K562 (cell line): Measurements from ENCODE around the gene FOXO3. TPM values are rescaled to one million over a fixed set of nuclear protein-coding genes. Genes with fewer than 3 reads are reported as not detected.

Experiments
- ATAC-seq: fragments of 200-7000 bp; cut with Tn5 transposase; 3 replicates; pipeline ENCODE4 v1.9.1; 2020; ENCODE audit warnings: moderate library complexity
- BruUV-seq: library from RNA; stranded (reverse); fragments of 400-500 nt; replicated peaks from 2 replicates; lab custom pipeline; 2021; lab: Mats Ljungman, UMichigan
- CTCF ChIA-PET: fragments of 300-600 bp; formaldehyde crosslinking; extraction: SDS; loops from one replicate; lab custom pipeline; 2021; ENCODE audit warnings: low intra/inter-chr PET ratio; lab: Yijun Ruan, JAX
- POLR2A ChIA-PET: fragments of 300-600, 350-650 bp; sonication (Branson Sonifier 250); formaldehyde crosslinking; extraction: SDS; loops from one replicate; lab custom pipeline; 2021; ENCODE audit warnings: antibody characterized with exemption, inconsistent platforms; lab: Yijun Ruan, JAX
- DNase-seq, 4 experiments: peaks; one replicate each; pipeline versions ENCODE4 v3.0.0 to v3.0.0-alpha.2; 2011 to 2018; ENCODE audit warnings: low spot score in 3 of 4, mixed read lengths in 3 of 4; ENCODE audit errors: extremely low read depth in 1 of 4
- FAIRE-seq: peaks from 2 replicates; lab custom pipeline; 2011; peaks lifted over from hg19 to GRCh38; lab: Jason Lieb, UNC
- H2AFZ ChIP-seq: 2 replicates; pipeline ENCODE4 v1.6.0; 2011; ENCODE audit warnings: low read depth, low read length, control low read depth, inconsistent platforms
- H3K27ac ChIP-seq: fragments of 200-600 bp; 3 replicates; pipeline ENCODE4 v1.8.0; 2011; ENCODE audit warnings: low read depth, mild to moderate bottlenecking, control low read depth, inconsistent platforms, low read length, moderate library complexity, mixed read lengths; ENCODE audit errors: extremely low read depth
- H3K27me3 ChIP-seq, 2 experiments: fragments of 300-600 bp in 1 of 2; 2 replicates in 1 of 2; 3 replicates in 1 of 2; pipeline versions ENCODE4 v1.6.0 to v1.8.0; 2011; ENCODE audit warnings: inconsistent platforms in 2 of 2, low read length in 2 of 2, mild to moderate bottlenecking in 1 of 2, mixed read lengths in 1 of 2, moderate library complexity in 1 of 2; ENCODE audit not compliant: control insufficient read depth in 2 of 2, insufficient read depth in 2 of 2
- H3K36me3 ChIP-seq: fragments of 300-600 bp; 3 replicates; pipeline ENCODE4 v1.8.0; 2011; ENCODE audit warnings: mild to moderate bottlenecking, low read length, inconsistent platforms; ENCODE audit not compliant: control insufficient read depth, insufficient read depth
- H3K4me1 ChIP-seq, 2 experiments: fragments of 200-600 bp in 1 of 2; replicated peaks in 1 of 2; 2 replicates in 1 of 2; 3 replicates in 1 of 2; pipeline versions ENCODE4 v1.5.1 to v1.8.0; 2011; ENCODE audit warnings: inconsistent platforms in 2 of 2, low read length in 2 of 2, mild to moderate bottlenecking in 1 of 2, mixed read lengths in 1 of 2, moderate library complexity in 1 of 2; ENCODE audit not compliant: control insufficient read depth in 2 of 2, insufficient read depth in 2 of 2
- H3K4me2 ChIP-seq: 2 replicates; pipeline ENCODE4 v1.6.1; 2011; ENCODE audit warnings: low read length, control low read depth, inconsistent platforms, mixed read lengths; ENCODE audit not compliant: insufficient read depth
- H3K4me3 ChIP-seq: fragments of 200-600 bp; sonication (generic), shearing (Covaris generic); 2 replicates; pipeline ENCODE4 v1.5.1; 2016; ENCODE audit warnings: control low read depth, inconsistent platforms
- H3K79me2 ChIP-seq: fragments of 200-600 bp; 3 replicates; pipeline ENCODE4 v1.8.0; 2011; ENCODE audit warnings: low read length, inconsistent platforms; ENCODE audit not compliant: control insufficient read depth, insufficient read depth
- H3K9ac ChIP-seq, 2 experiments: 2 replicates each; pipeline versions ENCODE4 v1.6.0 to v1.6.1; 2011; ENCODE audit warnings: low read depth in 2 of 2, low read length in 2 of 2, control low read depth in 1 of 2, inconsistent platforms in 1 of 2, mild to moderate bottlenecking in 1 of 2, mixed read lengths in 1 of 2; ENCODE audit not compliant: insufficient read depth in 1 of 2
- H3K9me1 ChIP-seq: one replicate; pipeline ENCODE4 v1.6.0; 2011; ENCODE audit warnings: inconsistent platforms, mild to moderate bottlenecking, low read length, moderate library complexity; ENCODE audit not compliant: control insufficient read depth, insufficient read depth
- H3K9me3 ChIP-seq: replicated peaks from 2 replicates; pipeline ENCODE4 v1.5.1; 2011; ENCODE audit warnings: low read depth, low read length, inconsistent platforms; ENCODE audit not compliant: control insufficient read depth, insufficient read depth
- H4K20me1 ChIP-seq: replicated peaks from 2 replicates; pipeline ENCODE4 v1.6.1; 2011; ENCODE audit warnings: low read length, inconsistent platforms, mixed read lengths; ENCODE audit not compliant: control insufficient read depth, insufficient read depth
- DNMT1 ChIP-seq: fragments of 450-650 bp; IDR thresholded peaks from 2 replicates; pipeline ENCODE4 v1.6.1; 2016; ENCODE audit warnings: antibody characterized with exemption, mild to moderate bottlenecking
- FOXJ2 ChIP-seq: fragments of 200-800 bp; sonication (Bioruptor generic); IDR thresholded peaks from 2 replicates; pipeline ENCODE4 v1.6.1; 2016; ENCODE audit warnings: missing genetic modification characterization, missing compliant biosample characterization
- NCOA1 ChIP-seq: fragments of 450-650 bp; IDR thresholded peaks from 2 replicates; pipeline ENCODE4 v1.6.1; 2016; ENCODE audit warnings: low read depth
- RUNX1 ChIP-seq: sonication (generic); IDR thresholded peaks from 2 replicates; pipeline ENCODE4 v1.6.1; 2016; ENCODE audit warnings: antibody characterized with exemption, low read depth
- XRCC4 ChIP-seq: IDR thresholded peaks from one replicate; pipeline ENCODE4 v1.6.1; 2011; ENCODE audit not compliant: insufficient read depth, insufficient read length; ENCODE audit errors: extremely low read depth
- ZBTB5 ChIP-seq: fragments of 450-650 bp; IDR thresholded peaks from 2 replicates; pipeline ENCODE4 v1.6.1; 2017; ENCODE audit warnings: antibody characterized with exemption
- ZFP30 ChIP-seq: fragments of 250-450 bp; sonication (Bioruptor Pico); IDR thresholded peaks from 2 replicates; pipeline ENCODE4 v1.8.0; 2022; ENCODE audit warnings: moderate library complexity, mild to moderate bottlenecking, inconsistent platforms, borderline replicate concordance
- ZNF12 ChIP-seq: sonication (generic); formaldehyde crosslinking; IDR thresholded peaks from 2 replicates; pipeline ENCODE4 v1.4.0; 2020; ENCODE audit warnings: mild to moderate bottlenecking, missing genetic modification reagents
- ZNF165 ChIP-seq: fragments of 250-450 bp; sonication (Bioruptor Pico); IDR thresholded peaks from 2 replicates; pipeline ENCODE4 v1.4.0; 2020; ENCODE audit warnings: borderline replicate concordance
- ZNF217 ChIP-seq: sonication (generic); formaldehyde crosslinking; IDR thresholded peaks from 2 replicates; pipeline ENCODE4 v1.8.0; 2022; ENCODE audit warnings: mild to moderate bottlenecking, missing genetic modification reagents
- ZNF3 ChIP-seq: fragments of 250-450 bp; sonication (Bioruptor Pico); IDR thresholded peaks from 2 replicates; pipeline ENCODE4 v1.5.0; 2021; ENCODE audit warnings: mild to moderate bottlenecking, moderate library complexity
- ZNF311 ChIP-seq: fragments of 250-450 bp; sonication (Bioruptor Pico); IDR thresholded peaks from 2 replicates; pipeline ENCODE4 v1.4.0; 2020; ENCODE audit warnings: mild to moderate bottlenecking, moderate library complexity
- ZNF408 ChIP-seq: fragments of 250-450 bp; sonication (Bioruptor Pico); IDR thresholded peaks from 2 replicates; pipeline ENCODE4 v1.4.0; 2020; ENCODE audit warnings: low read depth, mild to moderate bottlenecking, moderate library complexity
- ZNF696 ChIP-seq: fragments of 250-450 bp; sonication (Bioruptor Pico); conservative IDR thresholded peaks from 2 replicates; pipeline ENCODE4 v1.4.0; 2020; ENCODE audit warnings: mild to moderate bottlenecking, moderate library complexity
- ZNF830 ChIP-seq: fragments of 250-450 bp; sonication (Bioruptor Pico); IDR thresholded peaks from 2 replicates; pipeline ENCODE4 v1.5.0; 2021; ENCODE audit warnings: mild to moderate bottlenecking
- WGBS: fragments of 100-300 bp; shearing (Covaris generic); methylation state at CpG from one replicate; pipeline ENCODE4 v1.1.6; 2016; ENCODE audit warnings: low coverage, mixed read lengths; ENCODE audit not compliant: insufficient coverage; ENCODE audit errors: missing lambda C conversion rate; 5-methylcytosine and 5-hydroxymethylcytosine counted together
- in situ Hi-C: fragments of 300-500 bp; cut with MboI; formaldehyde crosslinking; loops from 4 replicates; pipeline ENCODE4 v1.15.0; 2018; ENCODE audit warnings: inconsistent platforms, mixed read lengths
- intact Hi-C: fragments of 100-400 bp; cut with micrococcal nuclease; formaldehyde crosslinking; loops from 2 replicates; pipeline ENCODE4 v1.14.2; 2022
- polyA plus RNA-seq, 8 experiments: library from polyadenylated mRNA; depleted of rRNA in 4 of 8; stranded (reverse) in 5 of 8; unstranded in 3 of 8; fragments of >200 nt; fragmentation: Nextera tagmentation in 2 of 8; fragmentation: Illumina TruSeq in 1 of 8; extraction: Ambion mirVana in 2 of 8; extraction: Trizol in 1 of 8; gene quantifications; 2 replicates each; pipeline versions ENCODE4 v1.2.1 to v1.2.3, GENCODE V29; 2011 to 2014; ENCODE audit warnings: inconsistent platforms in 1 of 8, missing spikeins in 1 of 8
- total RNA-seq, 7 experiments: library from RNA; depleted of rRNA in 6 of 7; stranded (reverse); fragments of >200 nt in 6 of 7; fragmentation: Illumina TruSeq in 2 of 7; extraction: Trizol in 2 of 7; gene quantifications; 2 replicates each; pipeline versions ENCODE4 v1.2.1 to v1.2.3, GENCODE V29; 2011 to 2021; ENCODE audit warnings: low replicate concordance in 1 of 7
- TF ChIP-seq, protein P1 (sequence below): sonication (generic); formaldehyde crosslinking; IDR thresholded peaks from 2 replicates; pipeline ENCODE4 v1.8.0; 2022; ENCODE audit warnings: mild to moderate bottlenecking, missing genetic modification reagents, borderline replicate concordance
- TF ChIP-seq, protein P2 (sequence below): IDR thresholded peaks from 2 replicates; pipeline ENCODE4 v1.6.1; 2014; ENCODE audit warnings: antibody characterized with exemption

FOXO3 gene
- total and polyA plus RNA-seq, 9 of the 15 experiments (the other 6 are each of a cell fraction or from before 2014, with no cell fraction given): 3.0 to 14.6 (median 6.0) TPM

GRCh38 chr6:108684771-108685329 is 124.1 kb downstream of the FOXO3 start:
- Histone ChIP-seq H3K4me3 (no peak overlapping the region), H3K27ac (no peak overlapping the region), H3K4me1 (peaks cover 13 to 27% of the 10 kb centered on the region in 2 experiments), H4K20me1 (no peaks in the 10 kb centered on the region), H2AFZ (0 out of 2 replicates have a peak overlapping the region, but pooled peaks have one; percentile 22), H3K9ac (peak overlapping the region in 1 of 2 experiments; percentile 54; a peak in 1 of 4 replicates), H3K9me3 (no peaks in the 10 kb centered on the region), H3K79me2 (no peaks in the 10 kb centered on the region), H3K4me2 (no peak overlapping the region; the same call in 1 of the 2 replicates), H3K9me1 (no peaks in the 10 kb centered on the region), H3K36me3 (no peaks in the 10 kb centered on the region), H3K27me3 (no peaks in the 10 kb centered on the region)
- intact Hi-C loops (no loop called here), in situ Hi-C loops (no loop called here)
- FAIRE-seq (no peak), DNase-seq (peak in 2 of 4 experiments; percentile 34 to 64), ATAC-seq (peak; percentile 63)
- no TSS peak for BruUV-seq
- POLR2A ChIA-PET: interaction anchor here (1.2 kb wide), 1 partner anchor 13 kb away, joined by 6 read pairs; no protein-coding TSS in a partner anchor
- WGBS: 12% methylated on average over 8 of the region's 8 CpGs
- CTCF ChIA-PET: no interaction called here
- TF ChIP-seq ZNF408: no peak
- TF ChIP-seq ZBTB5: no peak
- no peak for TF ChIP-seq RUNX1
- no peak for TF ChIP-seq ZNF217 (CRISPR knock-in tag)
- TF ChIP-seq ZNF696: no peak
- TF ChIP-seq ZNF165 (CRISPR knock-in tag): no peak
- TF ChIP-seq ZNF830 (CRISPR knock-in tag): no peak
- no peak for TF ChIP-seq ZNF12 (CRISPR knock-in tag)
- TF ChIP-seq, protein P1, sequence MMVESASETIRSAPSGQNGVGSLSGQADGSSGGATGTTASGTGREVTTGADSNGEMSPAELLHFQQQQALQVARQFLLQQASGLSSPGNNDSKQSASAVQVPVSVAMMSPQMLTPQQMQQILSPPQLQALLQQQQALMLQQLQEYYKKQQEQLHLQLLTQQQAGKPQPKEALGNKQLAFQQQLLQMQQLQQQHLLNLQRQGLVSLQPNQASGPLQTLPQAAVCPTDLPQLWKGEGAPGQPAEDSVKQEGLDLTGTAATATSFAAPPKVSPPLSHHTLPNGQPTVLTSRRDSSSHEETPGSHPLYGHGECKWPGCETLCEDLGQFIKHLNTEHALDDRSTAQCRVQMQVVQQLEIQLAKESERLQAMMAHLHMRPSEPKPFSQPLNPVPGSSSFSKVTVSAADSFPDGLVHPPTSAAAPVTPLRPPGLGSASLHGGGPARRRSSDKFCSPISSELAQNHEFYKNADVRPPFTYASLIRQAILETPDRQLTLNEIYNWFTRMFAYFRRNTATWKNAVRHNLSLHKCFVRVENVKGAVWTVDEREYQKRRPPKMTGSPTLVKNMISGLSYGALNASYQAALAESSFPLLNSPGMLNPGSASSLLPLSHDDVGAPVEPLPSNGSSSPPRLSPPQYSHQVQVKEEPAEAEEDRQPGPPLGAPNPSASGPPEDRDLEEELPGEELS (CRISPR knock-in tag): no peak
- no peak for TF ChIP-seq ZFP30 (CRISPR knock-in tag)
- no peak for TF ChIP-seq DNMT1
- no peak for TF ChIP-seq XRCC4
- TF ChIP-seq, protein P2, sequence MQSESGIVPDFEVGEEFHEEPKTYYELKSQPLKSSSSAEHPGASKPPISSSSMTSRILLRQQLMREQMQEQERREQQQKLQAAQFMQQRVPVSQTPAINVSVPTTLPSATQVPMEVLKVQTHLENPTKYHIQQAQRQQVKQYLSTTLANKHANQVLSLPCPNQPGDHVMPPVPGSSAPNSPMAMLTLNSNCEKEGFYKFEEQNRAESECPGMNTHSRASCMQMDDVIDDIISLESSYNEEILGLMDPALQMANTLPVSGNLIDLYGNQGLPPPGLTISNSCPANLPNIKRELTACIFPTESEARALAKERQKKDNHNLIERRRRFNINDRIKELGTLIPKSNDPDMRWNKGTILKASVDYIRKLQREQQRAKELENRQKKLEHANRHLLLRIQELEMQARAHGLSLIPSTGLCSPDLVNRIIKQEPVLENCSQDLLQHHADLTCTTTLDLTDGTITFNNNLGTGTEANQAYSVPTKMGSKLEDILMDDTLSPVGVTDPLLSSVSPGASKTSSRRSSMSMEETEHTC: no peak
- TF ChIP-seq FOXJ2 (tag): peak; percentile 74; the same call in 1 of the 2 replicates
- no peak for TF ChIP-seq NCOA1
- TF ChIP-seq ZNF3 (CRISPR knock-in tag): no peak
- no peak for TF ChIP-seq ZNF311 (CRISPR knock-in tag)
